ENCODE results near the gene SKOR1. TPM values are rescaled to one million over a fixed set of nuclear protein-coding genes. Genes with fewer than 3 reads are reported as not detected.

The SKOR1 gene
- total RNA-seq, 1 donor from 2014 or later: under 0.01 TPM

- H3K4me3 ChIP-seq (ENCODE audit: low read length in 3 of 3): no peak overlapping the region
- no peaks in the 10 kb centered on the region for H3K27me3 ChIP-seq (ENCODE audit: control insufficient read depth in 3 of 3, insufficient read depth in 3 of 3, low read length in 3 of 3)
- no peak overlapping the region for H3K27ac ChIP-seq (ENCODE audit: low read depth, low read length)
- no peaks in the 10 kb centered on the region for H3K9me3 ChIP-seq (ENCODE audit: control insufficient read depth in 3 of 3, low read length in 3 of 3)
- H3K36me3 ChIP-seq (ENCODE audit: control insufficient read depth in 3 of 3, insufficient read depth in 3 of 3, low read length in 3 of 3): no peaks in the 10 kb centered on the region
- H3K9ac ChIP-seq (ENCODE audit: low read depth in 1 of 3, low read length in 3 of 3): no peak overlapping the region
- H3K4me1 ChIP-seq (ENCODE audit: control insufficient read depth in 3 of 3, insufficient read depth in 3 of 3, low read length in 3 of 3): peaks cover 10 to 12% (median 12%) of the 10 kb centered on the region in 3 donors
These were observed 18.5 kb downstream of the SKOR1 start for GRCh38 chr15:67843571-67844387.

- H3K27me3 ChIP-seq (ENCODE audit: control insufficient read depth in 3 of 3, insufficient read depth in 3 of 3, low read length in 3 of 3): no peaks in the 10 kb centered on the region
- H3K9ac ChIP-seq (ENCODE audit: low read depth in 1 of 3, low read length in 3 of 3): no peak overlapping the region
- no peaks in the 10 kb centered on the region for H3K36me3 ChIP-seq (ENCODE audit: control insufficient read depth in 3 of 3, insufficient read depth in 3 of 3, low read length in 3 of 3)
- H3K27ac ChIP-seq (ENCODE audit: low read depth, low read length): no peak overlapping the region
- no peaks in the 10 kb centered on the region for H3K9me3 ChIP-seq (ENCODE audit: control insufficient read depth in 3 of 3, low read length in 3 of 3)
- H3K4me1 ChIP-seq (ENCODE audit: control insufficient read depth in 3 of 3, insufficient read depth in 3 of 3, low read length in 3 of 3): peaks cover 6 to 7% (median 6%) of the 10 kb centered on the region in 3 donors
- H3K4me3 ChIP-seq (ENCODE audit: low read length in 3 of 3): no peak overlapping the region
These were observed 20.7 kb downstream of the SKOR1 start for GRCh38 chr15:67845974-67846373.

GRCh38 chr15:67849538-67849937, 24.2 kb downstream of the SKOR1 start:
- no peaks in the 10 kb centered on the region for H3K4me1 ChIP-seq (ENCODE audit: control insufficient read depth in 3 of 3, insufficient read depth in 3 of 3, low read length in 3 of 3)
- no peaks in the 10 kb centered on the region for H3K27me3 ChIP-seq (ENCODE audit: control insufficient read depth in 3 of 3, insufficient read depth in 3 of 3, low read length in 3 of 3)
- no peak overlapping the region for H3K27ac ChIP-seq (ENCODE audit: low read depth, low read length)
- no peak overlapping the region for H3K4me3 ChIP-seq (ENCODE audit: low read length in 3 of 3)
- no peak overlapping the region for H3K9ac ChIP-seq (ENCODE audit: low read depth in 1 of 3, low read length in 3 of 3)
- no peaks in the 10 kb centered on the region for H3K9me3 ChIP-seq (ENCODE audit: control insufficient read depth in 3 of 3, low read length in 3 of 3)
- H3K36me3 ChIP-seq (ENCODE audit: control insufficient read depth in 3 of 3, insufficient read depth in 3 of 3, low read length in 3 of 3): no peaks in the 10 kb centered on the region

- H3K36me3 ChIP-seq (ENCODE audit: control insufficient read depth in 3 of 3, insufficient read depth in 3 of 3, low read length in 3 of 3): no peaks in the 10 kb centered on the region
These were observed 25.0 kb downstream of the SKOR1 start for GRCh38 chr15:67850336-67850735.

GRCh38 chr15:67850994-67851571, 25.8 kb downstream of the SKOR1 start:
- H3K9ac ChIP-seq (ENCODE audit: low read depth in 1 of 3, low read length in 3 of 3): no peak overlapping the region
- H3K4me3 ChIP-seq (ENCODE audit: low read length in 3 of 3): no peak overlapping the region
- H3K27ac ChIP-seq (ENCODE audit: low read depth, low read length): no peak overlapping the region
- no peaks in the 10 kb centered on the region for H3K4me1 ChIP-seq (ENCODE audit: control insufficient read depth in 3 of 3, insufficient read depth in 3 of 3, low read length in 3 of 3)
- H3K36me3 ChIP-seq (ENCODE audit: control insufficient read depth in 3 of 3, insufficient read depth in 3 of 3, low read length in 3 of 3): no peaks in the 10 kb centered on the region
- H3K27me3 ChIP-seq (ENCODE audit: control insufficient read depth in 3 of 3, insufficient read depth in 3 of 3, low read length in 3 of 3): no peaks in the 10 kb centered on the region
- H3K9me3 ChIP-seq (ENCODE audit: control insufficient read depth in 3 of 3, low read length in 3 of 3): no peaks in the 10 kb centered on the region

More at GRCh38 chr15:67850336-67850735, 25.0 kb downstream of the SKOR1 start:
- H3K4me1 ChIP-seq (ENCODE audit: control insufficient read depth in 3 of 3, insufficient read depth in 3 of 3, low read length in 3 of 3): no peaks in the 10 kb centered on the region
- H3K9me3 ChIP-seq (ENCODE audit: control insufficient read depth in 3 of 3, low read length in 3 of 3): no peaks in the 10 kb centered on the region
- no peak overlapping the region for H3K4me3 ChIP-seq (ENCODE audit: low read length in 3 of 3)
- no peak overlapping the region for H3K27ac ChIP-seq (ENCODE audit: low read depth, low read length)
- no peaks in the 10 kb centered on the region for H3K27me3 ChIP-seq (ENCODE audit: control insufficient read depth in 3 of 3, insufficient read depth in 3 of 3, low read length in 3 of 3)
- H3K9ac ChIP-seq (ENCODE audit: low read depth in 1 of 3, low read length in 3 of 3): no peak overlapping the region

- Histone ChIP-seq H3K27ac (ENCODE audit: low read depth, low read length) (no peak overlapping the region), H3K9ac (ENCODE audit: low read depth in 1 of 3, low read length in 3 of 3) (no peak overlapping the region), H3K27me3 (ENCODE audit: control insufficient read depth in 3 of 3, insufficient read depth in 3 of 3, low read length in 3 of 3) (no peaks in the 10 kb centered on the region), H3K9me3 (ENCODE audit: control insufficient read depth in 3 of 3, low read length in 3 of 3) (no peaks in the 10 kb centered on the region), H3K4me1 (ENCODE audit: control insufficient read depth in 3 of 3, insufficient read depth in 3 of 3, low read length in 3 of 3) (no peaks in the 10 kb centered on the region), H3K4me3 (ENCODE audit: low read length in 3 of 3) (no peak overlapping the region), H3K36me3 (ENCODE audit: control insufficient read depth in 3 of 3, insufficient read depth in 3 of 3, low read length in 3 of 3) (no peaks in the 10 kb centered on the region)
These were observed 27.1 kb downstream of the SKOR1 start for GRCh38 chr15:67852418-67852817.

GRCh38 chr15:67853454-67853853, 28.1 kb downstream of the SKOR1 start:
- Histone ChIP-seq H3K36me3 (ENCODE audit: control insufficient read depth in 3 of 3, insufficient read depth in 3 of 3, low read length in 3 of 3) (no peaks in the 10 kb centered on the region), H3K9me3 (ENCODE audit: control insufficient read depth in 3 of 3, low read length in 3 of 3) (no peaks in the 10 kb centered on the region), H3K27ac (ENCODE audit: low read depth, low read length) (no peak overlapping the region), H3K27me3 (ENCODE audit: control insufficient read depth in 3 of 3, insufficient read depth in 3 of 3, low read length in 3 of 3) (no peaks in the 10 kb centered on the region), H3K4me3 (ENCODE audit: low read length in 3 of 3) (no peak overlapping the region), H3K9ac (ENCODE audit: low read depth in 1 of 3, low read length in 3 of 3) (no peak overlapping the region), H3K4me1 (ENCODE audit: control insufficient read depth in 3 of 3, insufficient read depth in 3 of 3, low read length in 3 of 3) (no peaks in the 10 kb centered on the region)

GRCh38 chr15:67854358-67854757, 29.0 kb downstream of the SKOR1 start:
- Histone ChIP-seq H3K9me3 (ENCODE audit: control insufficient read depth in 3 of 3, low read length in 3 of 3) (no peaks in the 10 kb centered on the region), H3K9ac (ENCODE audit: low read depth in 1 of 3, low read length in 3 of 3) (no peak overlapping the region), H3K27me3 (ENCODE audit: control insufficient read depth in 3 of 3, insufficient read depth in 3 of 3, low read length in 3 of 3) (no peaks in the 10 kb centered on the region), H3K36me3 (ENCODE audit: control insufficient read depth in 3 of 3, insufficient read depth in 3 of 3, low read length in 3 of 3) (no peaks in the 10 kb centered on the region), H3K27ac (ENCODE audit: low read depth, low read length) (no peak overlapping the region), H3K4me1 (ENCODE audit: control insufficient read depth in 3 of 3, insufficient read depth in 3 of 3, low read length in 3 of 3) (no peaks in the 10 kb centered on the region), H3K4me3 (ENCODE audit: low read length in 3 of 3) (no peak overlapping the region)

GRCh38 chr15:67855842-67856241, 30.5 kb downstream of the SKOR1 start:
- Histone ChIP-seq H3K9me3 (ENCODE audit: control insufficient read depth in 3 of 3, low read length in 3 of 3) (no peaks in the 10 kb centered on the region), H3K27me3 (ENCODE audit: control insufficient read depth in 3 of 3, insufficient read depth in 3 of 3, low read length in 3 of 3) (no peaks in the 10 kb centered on the region), H3K27ac (ENCODE audit: low read depth, low read length) (no peak overlapping the region), H3K9ac (ENCODE audit: low read depth in 1 of 3, low read length in 3 of 3) (no peak overlapping the region), H3K4me3 (ENCODE audit: low read length in 3 of 3) (no peak overlapping the region), H3K36me3 (ENCODE audit: control insufficient read depth in 3 of 3, insufficient read depth in 3 of 3, low read length in 3 of 3) (no peaks in the 10 kb centered on the region), H3K4me1 (ENCODE audit: control insufficient read depth in 3 of 3, insufficient read depth in 3 of 3, low read length in 3 of 3) (peaks cover 0 to 6% (median 2%) of the 10 kb centered on the region in 3 donors)

GRCh38 chr15:67857220-67857619, 31.9 kb downstream of the SKOR1 start:
- Histone ChIP-seq H3K27ac (ENCODE audit: low read depth, low read length) (no peak overlapping the region), H3K27me3 (ENCODE audit: control insufficient read depth in 3 of 3, insufficient read depth in 3 of 3, low read length in 3 of 3) (no peaks in the 10 kb centered on the region), H3K4me1 (ENCODE audit: control insufficient read depth in 3 of 3, insufficient read depth in 3 of 3, low read length in 3 of 3) (peaks cover 0 to 6% (median 2%) of the 10 kb centered on the region in 3 donors), H3K36me3 (ENCODE audit: control insufficient read depth in 3 of 3, insufficient read depth in 3 of 3, low read length in 3 of 3) (no peaks in the 10 kb centered on the region), H3K9ac (ENCODE audit: low read depth in 1 of 3, low read length in 3 of 3) (no peak overlapping the region), H3K9me3 (ENCODE audit: control insufficient read depth in 3 of 3, low read length in 3 of 3) (no peaks in the 10 kb centered on the region), H3K4me3 (ENCODE audit: low read length in 3 of 3) (no peak overlapping the region)

Measured in skeletal muscle tissue (tissue), 4 donors.